Naive thymus-derived CD8-positive, alpha-beta T cell (primary cell): ENCODE measurements around the gene CTBP2. TPM values are rescaled to one million over a fixed set of nuclear protein-coding genes. Genes with fewer than 3 reads are reported as not detected.
A peak's percentile ranks its signal among the peaks of the same experiment; 100 is the strongest.

Source experiments
- ATAC-seq, 2 donors: fragments of 150-1000 bp; cut with Tn5 transposase in 1 of 2; sonication (Bioruptor Pico), chemical (Tn5 transposase) in 1 of 2; 1 replicate in 1 of 2; 2 replicates in 1 of 2; pipeline ENCODE4 v1.10.0; 2021; ENCODE audit warnings: mild to moderate bottlenecking in 2 of 2, moderate library complexity in 2 of 2
- POLR2A ChIA-PET: fragments of 350-600 bp; sonication (Branson Sonifier 250); formaldehyde crosslinking; loops from one replicate; lab custom pipeline; 2021; ENCODE audit warnings: antibody characterized with exemption; lab: Charles Lee
- DNase-seq, 10 donors: peaks; one replicate each; pipeline versions ENCODE4 v3.0.0 to v3.0.0-alpha.2; 2020 to 2022
- H3K27ac Mint-ChIP-seq, 10 donors: one replicate each; pipeline ENCODE4 v1.8.0; 2020 to 2022; ENCODE audit warnings: mild to moderate bottlenecking in 10 of 10, mixed read lengths in 10 of 10, moderate library complexity in 4 of 10, inconsistent platforms in 1 of 10
- H3K27me3 Mint-ChIP-seq, 5 donors: one replicate each; pipeline ENCODE4 v1.8.0; 2021 to 2022; ENCODE audit warnings: mixed read lengths in 5 of 5
- H3K36me3 Mint-ChIP-seq, 3 donors: one replicate each; pipeline ENCODE4 v1.8.0; 2020 to 2022; ENCODE audit warnings: mixed read lengths in 3 of 3, mild to moderate bottlenecking in 2 of 3, inconsistent platforms in 1 of 3
- H3K4me1 Mint-ChIP-seq, 4 donors: one replicate each; pipeline ENCODE4 v1.8.0; 2021 to 2022; ENCODE audit warnings: mixed read lengths in 4 of 4
- H3K4me3 Mint-ChIP-seq, 10 donors: one replicate each; pipeline ENCODE4 v1.8.0; 2020 to 2022; ENCODE audit warnings: mild to moderate bottlenecking in 10 of 10, mixed read lengths in 10 of 10, moderate library complexity in 6 of 10, inconsistent platforms in 1 of 10
- H3K9me3 Mint-ChIP-seq, 9 donors: one replicate each; pipeline ENCODE4 v1.8.0; 2020 to 2022; ENCODE audit warnings: mixed read lengths in 9 of 9, mild to moderate bottlenecking in 3 of 9, inconsistent platforms in 1 of 9, moderate library complexity in 1 of 9
- polyA plus RNA-seq, 3 donors: library from polyadenylated mRNA; unstranded; fragments of 300-500 nt; fragmentation: Illumina TruSeq; gene quantifications; one replicate each; pipeline ENCODE4 v1.2.3, GENCODE V29; 2021
- total RNA-seq, 8 experiments: library from RNA in 2 of 8; stranded (reverse) in 2 of 8; gene quantifications; one replicate each; pipeline ENCODE4 v1.2.3 and lab custom pipeline; 2021 to 2026

CTBP2 gene
- total and polyA plus RNA-seq, 5 experiments from 2014 or later, result 0.05 to 3.1 (median 0.42) TPM

DNA sequence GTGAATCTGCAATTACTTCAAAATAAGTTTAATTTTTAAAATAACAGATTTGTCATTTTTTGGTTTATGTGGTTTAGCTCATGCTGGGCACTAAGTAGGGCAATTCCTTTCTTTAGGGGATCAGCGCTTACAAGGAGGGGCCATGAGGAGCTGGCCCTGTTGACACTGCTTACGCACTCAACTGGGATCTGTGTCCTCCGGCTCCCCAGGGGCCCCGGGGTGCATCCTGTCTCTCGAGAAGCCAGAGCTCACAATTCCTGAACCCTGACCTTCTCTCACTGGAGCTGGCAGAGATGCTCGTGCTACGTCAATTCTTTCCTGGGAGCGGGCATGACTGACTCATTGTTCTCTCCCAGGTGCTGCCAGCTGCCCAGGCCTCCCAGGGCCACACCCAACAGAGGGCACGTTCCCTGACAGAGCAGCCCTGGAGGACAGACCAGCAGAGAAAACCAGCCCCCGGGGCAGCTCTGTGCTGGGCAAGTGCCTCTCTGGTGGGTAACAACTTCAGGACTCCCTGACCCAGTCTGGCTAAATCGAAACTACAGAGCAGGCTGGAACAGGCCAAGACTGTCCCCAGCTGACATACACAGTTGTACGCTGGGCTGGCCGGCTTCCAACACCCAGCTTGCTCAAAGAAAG, 36.8 kb downstream of the CTBP2 start:
- no peaks in the 10 kb centered on the region for H3K9me3 Mint-ChIP-seq
- peaks cover 0 to 11% (median 0%) of the 10 kb centered on the region in 5 donors for H3K27me3 Mint-ChIP-seq
- no peak overlapping the region for H3K4me3 Mint-ChIP-seq
- H3K27ac Mint-ChIP-seq, result no peak overlapping the region
- POLR2A ChIA-PET, result no interaction called here
- DNase-seq (peak in 1 of 10 donors; percentile 22), ATAC-seq (no peak)
- no peaks in the 10 kb centered on the region for H3K36me3 Mint-ChIP-seq
- H3K4me1 Mint-ChIP-seq, result peaks cover 0 to 5% (median 0%) of the 10 kb centered on the region in 4 donors

DNA sequence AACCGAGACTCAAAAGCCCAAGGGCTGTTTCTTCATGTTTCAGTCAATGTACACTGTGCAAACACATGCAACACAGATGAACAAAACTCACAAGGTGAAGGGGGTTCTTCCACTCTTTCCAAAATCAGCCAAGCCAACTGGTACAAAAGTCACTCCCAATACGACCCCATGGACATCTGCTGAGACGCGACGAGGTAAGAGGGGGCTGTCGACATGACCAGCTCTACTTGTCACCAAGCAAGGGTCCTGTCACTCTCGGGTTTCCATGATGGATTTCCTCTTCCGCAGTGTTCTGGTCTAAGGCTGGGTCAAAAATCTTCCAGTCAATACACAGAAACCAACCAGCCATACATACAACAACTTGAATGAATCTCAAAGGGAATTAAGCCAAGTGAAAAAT, 37.8 kb downstream of the CTBP2 start:
- no peaks in the 10 kb centered on the region for H3K36me3 Mint-ChIP-seq
- no peak overlapping the region for H3K27ac Mint-ChIP-seq
- POLR2A ChIA-PET, result no interaction called here
- DNase-seq (peak in 1 of 10 donors; percentile 49), ATAC-seq (no peak)
- no peak overlapping the region for H3K4me3 Mint-ChIP-seq
- H3K4me1 Mint-ChIP-seq, result peaks cover 0 to 3% (median 0%) of the 10 kb centered on the region in 4 donors
- H3K27me3 Mint-ChIP-seq, result peaks cover 0 to 11% (median 0%) of the 10 kb centered on the region in 5 donors
- H3K9me3 Mint-ChIP-seq, result no peaks in the 10 kb centered on the region

DNA sequence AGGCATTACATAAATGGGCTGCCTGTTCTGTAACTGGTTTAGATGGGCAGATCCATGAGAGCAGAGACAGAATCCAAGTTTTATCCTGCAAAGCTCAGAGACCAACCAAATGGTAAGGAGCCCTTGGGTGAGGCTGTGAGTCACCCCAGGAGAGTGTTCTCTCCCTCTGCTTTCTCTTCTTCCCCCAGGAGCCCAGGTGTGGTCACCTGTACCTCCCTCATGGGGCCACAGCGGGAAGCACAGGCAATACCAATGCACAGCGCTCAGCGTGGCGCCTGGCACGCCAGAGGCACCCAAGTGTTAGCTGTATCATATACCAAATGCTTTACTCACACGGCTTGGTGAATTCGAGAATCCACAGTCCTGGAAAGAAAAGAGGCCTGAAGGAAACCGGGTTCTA, 39.4 kb downstream of the CTBP2 start:
- Mint-ChIP-seq H3K27ac (no peak overlapping the region), H3K36me3 (no peaks in the 10 kb centered on the region), H3K9me3 (no peaks in the 10 kb centered on the region), H3K4me3 (no peak overlapping the region), H3K27me3 (peaks cover 0 to 6% (median 0%) of the 10 kb centered on the region in 5 donors), H3K4me1 (peaks cover 0 to 8% (median 0%) of the 10 kb centered on the region in 4 donors)
- POLR2A ChIA-PET, result no interaction called here
- ATAC-seq (no peak), DNase-seq (peak in 1 of 10 donors; percentile 19)

- DNase-seq (peak in 1 of 10 donors; percentile 11), ATAC-seq (no peak)
- Mint-ChIP-seq H3K4me3 (no peak overlapping the region), H3K27ac (no peak overlapping the region), H3K27me3 (peaks cover 0 to 6% (median 0%) of the 10 kb centered on the region in 5 donors), H3K9me3 (no peaks in the 10 kb centered on the region), H3K4me1 (peaks cover 0 to 12% (median 0%) of the 10 kb centered on the region in 4 donors), H3K36me3 (no peaks in the 10 kb centered on the region)
- POLR2A ChIA-PET, result no interaction called here
Observed at GRCh38 chr10:125120053-125120710, 40.2 kb downstream of the CTBP2 start.

GRCh38 chr10:125118701-125119100, 41.7 kb downstream of the CTBP2 start:
- Mint-ChIP-seq H3K27me3 (peaks cover 0 to 3% (median 0%) of the 10 kb centered on the region in 5 donors), H3K27ac (no peak overlapping the region), H3K4me1 (peaks cover 0 to 12% (median 0%) of the 10 kb centered on the region in 4 donors), H3K4me3 (no peak overlapping the region), H3K36me3 (no peaks in the 10 kb centered on the region), H3K9me3 (no peaks in the 10 kb centered on the region)
- ATAC-seq (no peak), DNase-seq (peak in 1 of 10 donors; percentile 59)
- POLR2A ChIA-PET, result no interaction called here

DNA sequence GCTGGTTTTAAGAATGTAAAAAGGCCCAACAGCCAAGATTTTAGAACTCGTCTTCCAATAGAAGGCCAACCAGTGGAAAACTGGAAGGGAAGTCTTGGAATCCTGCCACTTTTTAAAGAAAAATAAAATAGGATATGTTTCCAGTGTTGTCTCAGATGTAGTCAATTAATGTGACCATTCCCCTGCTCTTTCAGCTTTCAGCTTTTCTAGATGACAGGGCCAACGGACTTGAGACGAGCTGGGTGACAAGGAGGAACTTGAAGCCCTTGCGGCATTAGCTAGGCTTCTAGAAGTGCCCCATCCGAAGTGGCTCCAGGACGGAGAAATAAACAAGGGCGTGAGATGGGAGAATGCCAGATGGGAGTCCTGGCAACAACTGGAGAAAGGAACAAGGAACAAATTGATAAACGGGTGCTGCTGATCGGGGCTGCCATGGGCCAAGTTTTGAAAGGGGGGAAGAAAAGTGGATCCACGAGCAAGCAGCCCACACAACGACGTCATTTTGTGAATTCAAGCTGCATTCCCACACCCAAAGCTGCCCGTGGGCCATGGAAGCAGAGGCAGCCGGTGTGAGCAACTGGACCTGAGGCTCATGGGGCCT, 42.3 kb downstream of the CTBP2 start:
- no peaks in the 10 kb centered on the region for H3K36me3 Mint-ChIP-seq

DNA sequence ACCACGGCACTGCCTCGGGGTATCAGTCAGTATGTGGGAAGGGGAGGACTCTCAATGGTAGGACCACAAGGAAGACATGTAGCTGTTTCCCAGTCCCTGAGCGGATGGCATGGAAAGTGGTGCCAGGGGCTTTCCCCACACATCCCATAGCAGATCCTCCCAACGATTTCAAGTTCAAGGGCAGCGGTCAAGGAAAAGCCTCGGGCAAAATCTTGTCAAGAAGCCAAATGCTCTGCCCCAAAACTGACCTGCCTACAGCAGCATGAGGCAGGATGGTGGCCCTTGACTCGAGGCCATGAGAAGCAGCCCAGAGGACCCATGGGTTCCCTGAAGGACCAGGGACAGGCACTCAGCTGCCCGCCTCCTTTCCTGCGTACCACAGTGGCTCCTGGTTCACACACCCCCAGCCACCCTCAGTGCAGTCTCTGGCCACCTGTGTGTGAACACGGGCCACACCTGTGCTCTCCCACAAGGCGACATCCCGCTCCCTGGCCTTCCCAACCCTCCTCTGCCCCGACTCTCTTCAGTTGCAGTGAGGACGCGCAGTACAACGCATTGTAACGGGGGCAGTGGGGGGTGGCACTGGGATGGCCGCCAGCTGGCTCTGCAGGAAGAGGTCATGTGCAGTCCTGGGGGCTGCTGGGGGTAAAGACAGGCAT, 43.6 kb downstream of the CTBP2 start:
- H3K4me3 Mint-ChIP-seq, result no peak overlapping the region
- peaks cover 0 to 12% (median 0%) of the 10 kb centered on the region in 4 donors for H3K4me1 Mint-ChIP-seq
- H3K27ac Mint-ChIP-seq, result no peak overlapping the region
- no peaks in the 10 kb centered on the region for H3K36me3 Mint-ChIP-seq
- DNase-seq (peak in 1 of 10 donors; percentile 21), ATAC-seq (no peak)
- POLR2A ChIA-PET, result no interaction called here
- H3K27me3 Mint-ChIP-seq, result no peaks in the 10 kb centered on the region
- no peaks in the 10 kb centered on the region for H3K9me3 Mint-ChIP-seq

More for the DNA sequence above, 42.3 kb downstream of the CTBP2 start:
- no peak overlapping the region for H3K4me3 Mint-ChIP-seq
- no peak overlapping the region for H3K27ac Mint-ChIP-seq
- peak in 1 of 10 donors; percentile 23 for DNase-seq
- no peak for ATAC-seq
- no peaks in the 10 kb centered on the region for H3K27me3 Mint-ChIP-seq
- no peaks in the 10 kb centered on the region for H3K9me3 Mint-ChIP-seq
- POLR2A ChIA-PET, result no interaction called here
- H3K4me1 Mint-ChIP-seq, result peaks cover 0 to 12% (median 0%) of the 10 kb centered on the region in 4 donors

DNA sequence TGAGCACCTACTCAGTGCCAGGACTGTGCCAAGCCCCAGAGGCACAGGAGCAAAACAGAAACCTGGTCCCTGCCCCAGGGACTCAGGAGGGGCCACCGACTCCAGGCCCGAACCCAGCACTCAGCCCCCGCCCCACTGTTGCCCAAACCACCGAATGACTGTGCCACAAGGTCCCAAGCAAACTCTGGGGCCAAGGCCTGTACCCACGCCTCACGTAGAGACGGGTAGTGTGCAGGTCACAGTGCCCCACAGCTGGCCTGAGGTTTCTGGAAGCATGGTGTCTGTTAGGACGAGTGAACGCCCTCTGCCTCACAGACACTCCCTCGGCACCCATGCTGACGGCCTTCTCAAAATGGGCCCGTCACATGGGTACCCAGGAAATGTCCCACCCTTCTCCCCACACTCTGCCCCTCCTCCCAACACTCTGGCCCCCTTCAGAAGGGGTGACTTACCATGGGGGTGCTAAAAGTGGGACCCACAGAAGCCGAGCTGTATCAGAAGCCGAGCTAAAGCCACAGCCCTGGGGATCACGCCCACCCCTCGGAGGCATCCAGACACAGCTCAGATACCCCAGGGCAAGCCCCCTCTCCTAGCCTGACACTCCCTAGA, 44.2 kb downstream of the CTBP2 start:
- Mint-ChIP-seq H3K27ac (no peak overlapping the region), H3K9me3 (no peaks in the 10 kb centered on the region), H3K4me1 (peaks cover 0 to 14% (median 0%) of the 10 kb centered on the region in 4 donors), H3K4me3 (no peak overlapping the region), H3K27me3 (no peaks in the 10 kb centered on the region), H3K36me3 (no peaks in the 10 kb centered on the region)
- DNase-seq (peak in 1 of 10 donors; percentile 31), ATAC-seq (no peak)
- POLR2A ChIA-PET, result no interaction called here

DNA sequence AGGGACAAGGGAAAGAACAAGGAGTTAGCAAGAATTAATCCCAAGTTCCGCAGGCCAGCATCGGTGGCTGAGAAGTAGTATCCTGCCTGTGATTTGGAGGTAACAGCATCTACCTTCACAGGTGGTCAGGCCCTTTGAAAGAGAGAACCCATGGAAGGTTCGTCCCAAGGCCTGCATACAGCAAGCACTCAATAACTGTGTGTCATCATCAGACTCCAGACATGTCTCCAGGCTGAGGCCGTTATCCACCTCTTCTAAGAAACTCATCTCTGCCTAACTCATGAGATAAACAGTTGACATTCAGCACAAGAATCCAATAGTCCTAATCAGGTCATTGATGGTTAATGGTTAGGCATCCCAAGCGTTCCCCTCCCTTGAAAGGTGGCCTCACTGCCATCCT, 45.0 kb downstream of the CTBP2 start:
- H3K27me3 Mint-ChIP-seq, result no peaks in the 10 kb centered on the region
- H3K4me1 Mint-ChIP-seq, result peaks cover 0 to 14% (median 0%) of the 10 kb centered on the region in 4 donors
- no peak for ATAC-seq
- POLR2A ChIA-PET, result no interaction called here
- no peaks in the 10 kb centered on the region for H3K36me3 Mint-ChIP-seq
- DNase-seq, result peak in 1 of 10 donors; percentile 8
- H3K4me3 Mint-ChIP-seq, result no peak overlapping the region
- H3K9me3 Mint-ChIP-seq, result no peaks in the 10 kb centered on the region
- no peak overlapping the region for H3K27ac Mint-ChIP-seq

DNA sequence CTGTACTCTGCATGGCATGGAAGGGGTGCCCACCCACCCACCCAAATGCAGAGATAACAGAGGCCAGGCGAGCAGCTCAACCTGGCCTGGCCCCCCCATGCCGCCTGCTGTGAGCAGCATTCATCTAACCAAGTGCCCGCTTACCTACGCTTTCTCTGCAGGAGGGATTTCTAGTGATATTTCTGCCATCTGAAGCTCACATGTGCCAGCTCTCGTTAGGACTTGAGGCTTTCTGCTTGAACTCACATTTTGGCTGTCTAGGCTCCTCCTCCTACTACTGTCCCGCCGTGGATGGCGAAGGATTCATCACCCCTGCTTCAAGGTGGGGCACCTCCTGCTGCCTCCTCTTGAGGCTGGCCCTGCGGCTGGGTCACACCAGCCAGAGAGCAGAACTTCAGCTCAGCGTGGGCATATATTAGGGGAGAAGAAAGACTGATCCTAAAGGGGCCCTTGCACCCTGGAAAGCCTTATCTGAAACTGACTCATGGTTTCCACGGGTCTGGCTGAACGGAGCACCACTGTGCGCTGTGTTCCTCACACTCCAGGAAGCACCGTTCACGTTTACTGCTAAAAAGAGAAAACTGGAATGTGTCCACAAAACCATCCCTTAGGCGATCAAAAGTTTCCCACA, 45.5 kb downstream of the CTBP2 start:
- Mint-ChIP-seq H3K27ac (no peak overlapping the region), H3K4me1 (peaks cover 0 to 14% (median 0%) of the 10 kb centered on the region in 4 donors)

GRCh38 chr10:125113691-125114371, 46.5 kb downstream of the CTBP2 start:
- POLR2A ChIA-PET, result no interaction called here
- Mint-ChIP-seq H3K27ac (no peak overlapping the region), H3K4me3 (no peak overlapping the region), H3K9me3 (no peaks in the 10 kb centered on the region), H3K4me1 (peaks cover 0 to 13% (median 0%) of the 10 kb centered on the region in 4 donors), H3K36me3 (no peaks in the 10 kb centered on the region), H3K27me3 (no peaks in the 10 kb centered on the region)
- ATAC-seq (no peak), DNase-seq (no peak)

More for the DNA sequence above, 45.5 kb downstream of the CTBP2 start:
- Mint-ChIP-seq H3K4me3 (no peak overlapping the region), H3K9me3 (no peaks in the 10 kb centered on the region), H3K36me3 (no peaks in the 10 kb centered on the region), H3K27me3 (no peaks in the 10 kb centered on the region)
- DNase-seq (peak in 1 of 10 donors; percentile 14), ATAC-seq (no peak)
- POLR2A ChIA-PET, result no interaction called here
